Activated CD4-positive, alpha-beta T cell treated with anti-CD3 and anti-CD28 coated beads, Interleukin-2, amount 50 U/mL, for 1 hour (primary cell): ENCODE data around the gene NME4.

Experiments used
- DNase-seq: peaks from one replicate; pipeline ENCODE4 v3.0.0-alpha.2; 2020

Gene NME4

DNA sequence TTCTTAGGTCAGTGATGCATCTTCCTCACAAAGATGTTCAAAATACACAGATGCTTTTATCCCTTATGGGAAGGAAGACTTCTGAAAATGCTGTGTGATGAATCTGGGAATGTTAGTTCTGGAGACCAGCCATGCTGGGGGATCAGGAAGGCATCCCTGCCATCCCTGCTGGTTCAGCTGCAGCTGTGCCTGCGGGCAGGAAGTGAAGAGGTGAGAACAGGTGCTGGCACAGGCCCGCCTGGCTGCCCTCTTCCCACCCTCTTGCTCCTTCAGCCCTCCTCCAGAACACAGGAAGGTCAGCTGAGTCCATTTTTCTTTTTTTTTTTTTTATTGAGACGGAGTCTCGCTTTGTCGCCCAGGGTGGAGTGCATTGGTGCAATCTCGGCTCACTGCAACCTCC lies 43.6 kb downstream of the NME4 start:
- DNase-seq = no peak

- no peak for DNase-seq
Measured at GRCh38 chr16:441447-441846, 44.4 kb downstream of the NME4 start.

GRCh38 chr16:442976-443375 lies 46.0 kb downstream of the NME4 start:
- DNase-seq = no peak

- DNase-seq = no peak
Measured at GRCh38 chr16:444027-444426, 47.0 kb downstream of the NME4 start.

DNA sequence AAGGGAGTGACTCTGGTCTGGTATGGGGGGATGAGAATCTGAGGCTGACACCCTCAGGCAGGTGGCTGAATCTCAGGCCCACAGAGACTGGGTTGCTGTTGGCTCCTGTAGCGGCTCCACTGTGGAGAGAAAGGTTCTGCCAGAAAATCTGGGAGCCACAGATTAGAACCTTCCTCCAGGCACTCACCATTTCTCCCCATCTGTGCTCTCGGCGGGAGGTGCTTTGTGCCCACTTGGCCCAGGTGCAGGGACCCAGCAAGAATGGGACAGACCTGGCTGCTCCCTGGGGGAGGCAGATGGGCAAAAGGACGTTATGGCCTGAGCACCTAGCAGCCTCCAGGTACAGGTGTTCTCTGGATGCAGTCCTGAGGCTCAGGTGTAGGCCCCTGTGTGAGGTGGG lies 48.6 kb downstream of the NME4 start:
- DNase-seq = no peak
